Measurements from ENCODE around the gene KIAA0753.

- TF ChIP-seq CTCF (IDR thresholded peaks at IDR 0.05; ENCODE audit: low read length) = no peak
- TF ChIP-seq EZH2 (IDR thresholded peaks at IDR 0.05; ENCODE audit: borderline replicate concordance, low read length) = no peak
These were observed 844 bp upstream of the KIAA0753 start for GRCh38 chr17:6641247-6641863.
